ENCODE data around the gene RSRC1.

DNA sequence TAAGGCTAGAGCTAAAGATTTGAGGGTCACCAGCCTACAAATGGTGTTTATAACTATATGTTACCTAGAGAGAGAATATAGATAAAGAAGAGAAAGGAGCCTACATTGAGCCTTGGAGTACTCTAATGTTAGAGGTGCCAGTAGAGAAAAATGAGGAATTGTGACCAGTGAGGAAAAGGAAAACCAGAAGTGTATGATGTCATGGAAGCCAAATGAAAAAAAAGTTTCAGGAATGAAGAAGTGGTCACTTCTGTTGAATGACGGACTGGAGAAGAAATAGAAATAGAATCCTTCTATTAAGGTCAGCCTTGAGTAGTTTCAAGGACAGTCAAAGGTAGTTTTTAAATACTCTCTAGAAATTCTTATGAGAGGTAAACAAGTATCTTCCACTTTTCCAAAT, 409.9 kb downstream of the RSRC1 start:
- TF ChIP-seq, protein P1, sequence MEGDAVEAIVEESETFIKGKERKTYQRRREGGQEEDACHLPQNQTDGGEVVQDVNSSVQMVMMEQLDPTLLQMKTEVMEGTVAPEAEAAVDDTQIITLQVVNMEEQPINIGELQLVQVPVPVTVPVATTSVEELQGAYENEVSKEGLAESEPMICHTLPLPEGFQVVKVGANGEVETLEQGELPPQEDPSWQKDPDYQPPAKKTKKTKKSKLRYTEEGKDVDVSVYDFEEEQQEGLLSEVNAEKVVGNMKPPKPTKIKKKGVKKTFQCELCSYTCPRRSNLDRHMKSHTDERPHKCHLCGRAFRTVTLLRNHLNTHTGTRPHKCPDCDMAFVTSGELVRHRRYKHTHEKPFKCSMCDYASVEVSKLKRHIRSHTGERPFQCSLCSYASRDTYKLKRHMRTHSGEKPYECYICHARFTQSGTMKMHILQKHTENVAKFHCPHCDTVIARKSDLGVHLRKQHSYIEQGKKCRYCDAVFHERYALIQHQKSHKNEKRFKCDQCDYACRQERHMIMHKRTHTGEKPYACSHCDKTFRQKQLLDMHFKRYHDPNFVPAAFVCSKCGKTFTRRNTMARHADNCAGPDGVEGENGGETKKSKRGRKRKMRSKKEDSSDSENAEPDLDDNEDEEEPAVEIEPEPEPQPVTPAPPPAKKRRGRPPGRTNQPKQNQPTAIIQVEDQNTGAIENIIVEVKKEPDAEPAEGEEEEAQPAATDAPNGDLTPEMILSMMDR (IDR thresholded peaks at IDR 0.05; ENCODE audit: low read depth, low read length, poor library complexity, severe bottlenecking): no peak
- no peak for TF ChIP-seq EZH2phosphoT487 (IDR thresholded peaks at IDR 0.05; ENCODE audit: borderline replicate concordance, low read length)

Measured in DOHH2 (cell line).